Activated naive CD4-positive, alpha-beta T cell (primary cell): ENCODE data around the gene MKRN1.
"Not testable (repeated sequence)": the region's sequence is repeated elsewhere in the genome, so short reads cannot be mapped to it uniquely, and the experiment has no call there.

Experiments used
- DNase-seq, 4 experiments: peaks; one replicate each; lab custom pipeline; 2025; lab: John Stamatoyannopoulos, UW

The MKRN1 gene

GRCh38 chr7:140479062-140479738 lies at the start of gene MKRN1:
TSS of gene MKRN1 (minus strand) at chr7:140479505. CDS start at chr7:140479344, 161 bp downstream.
- peak; percentile 67 to 90 (median 76) for DNase-seq

- DNase-seq: no peak
Measured at GRCh38 chr7:140526787-140527664, 47.7 kb upstream of the MKRN1 start.

- DNase-seq: no peak
Measured at GRCh38 chr7:140526214-140526613, 46.9 kb upstream of the MKRN1 start.

DNA sequence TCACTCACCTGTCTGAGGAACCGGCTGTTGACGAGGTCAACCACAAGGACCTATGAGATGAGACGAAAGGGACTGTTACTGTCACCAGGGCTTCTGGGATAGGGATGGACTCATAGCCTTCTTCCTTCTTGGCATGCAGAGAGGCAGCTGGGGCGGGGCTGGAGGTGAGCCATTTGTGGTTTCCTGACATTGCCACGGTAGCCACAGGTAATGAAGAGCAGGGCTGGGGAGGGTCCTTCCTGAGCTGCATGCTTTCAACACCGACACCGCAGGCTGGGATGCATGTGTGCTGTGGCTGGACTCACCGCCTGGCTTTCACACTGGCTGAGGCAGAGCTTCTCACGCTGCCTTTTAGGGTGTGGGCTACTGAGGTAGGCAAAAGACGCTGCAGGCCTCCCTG lies 46.4 kb upstream of the MKRN1 start:
- peak in 1 of 4 experiments; percentile 10 for DNase-seq

DNA sequence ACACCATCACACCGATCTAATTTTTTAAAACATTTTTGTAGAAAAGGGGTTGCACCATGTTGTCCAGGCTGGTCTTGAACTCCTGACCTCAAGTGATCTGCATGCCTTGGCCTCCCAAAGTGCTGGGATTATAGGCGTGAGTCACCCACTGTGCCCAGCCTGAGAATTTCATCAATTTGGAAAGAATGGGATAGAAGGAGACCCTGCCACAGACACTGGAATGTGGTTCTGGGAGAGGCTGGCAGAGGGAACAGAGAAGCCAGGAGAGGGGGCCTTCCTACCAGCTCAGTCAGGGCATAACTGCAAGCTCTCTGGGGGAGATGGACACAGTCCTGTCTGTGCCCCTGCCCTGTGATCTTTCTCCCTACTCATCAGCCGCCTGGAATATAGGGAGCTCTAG lies 42.1 kb upstream of the MKRN1 start:
- DNase-seq: no peak

DNA sequence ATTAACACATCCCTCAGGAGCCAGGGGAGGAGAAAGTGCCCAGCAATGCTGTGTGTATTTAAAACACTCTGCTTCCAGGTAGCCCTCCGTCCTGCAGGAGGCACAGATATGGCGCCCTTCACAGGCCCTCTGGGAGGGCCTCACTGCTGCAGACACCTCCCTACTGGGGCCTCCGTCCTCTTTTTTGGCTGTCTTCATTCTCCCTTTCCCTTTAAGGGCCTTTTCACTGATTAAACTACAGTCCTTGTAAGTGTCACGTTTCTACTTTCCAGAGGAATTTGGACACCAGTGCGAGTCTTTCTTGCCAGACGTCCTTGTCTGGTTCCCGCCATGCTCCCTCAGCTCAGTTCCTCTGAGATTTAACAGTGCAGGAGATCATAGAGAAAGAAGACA lies 39.7 kb upstream of the MKRN1 start:
- DNase-seq: no peak

GRCh38 chr7:140518370-140519006 lies 39.2 kb upstream of the MKRN1 start:
- DNase-seq: no peak

- DNase-seq: peak; percentile 4 to 61 (median 20)
Measured at GRCh38 chr7:140517546-140518369, 38.5 kb upstream of the MKRN1 start.

DNA sequence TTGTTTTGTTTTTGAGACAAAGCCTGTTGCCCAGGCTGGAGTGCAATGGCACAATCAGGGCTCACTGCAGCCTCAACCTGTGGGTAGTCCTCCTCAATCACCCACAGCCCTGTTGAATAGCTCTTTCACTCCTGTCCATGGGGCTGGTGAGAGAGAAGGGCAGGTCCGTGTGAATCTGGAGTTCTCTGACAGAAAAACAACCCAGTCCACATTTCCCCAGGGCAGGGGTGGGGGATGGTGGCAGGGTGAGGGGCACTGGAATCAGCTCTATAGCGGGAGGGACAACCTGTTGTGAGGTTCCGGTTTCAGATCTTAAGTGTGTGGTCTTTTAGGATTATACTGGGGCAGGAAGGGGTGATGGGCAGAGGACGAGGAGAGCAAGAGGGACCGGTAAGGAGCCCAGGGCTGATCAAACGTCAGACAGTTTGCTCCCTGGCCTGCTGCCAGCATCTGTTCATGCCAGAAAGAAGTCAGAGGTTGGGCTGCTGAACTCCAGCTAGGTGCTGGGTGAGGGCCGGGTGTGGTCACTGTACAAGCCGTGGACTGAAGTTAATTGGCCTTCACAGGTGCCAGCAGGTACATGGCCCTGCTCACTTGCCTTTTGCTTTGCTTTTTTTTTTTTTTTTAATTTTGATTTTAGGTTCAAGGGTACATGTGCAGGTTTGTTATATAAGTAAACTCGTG lies 33.2 kb upstream of the MKRN1 start:
- no peak for DNase-seq

DNA sequence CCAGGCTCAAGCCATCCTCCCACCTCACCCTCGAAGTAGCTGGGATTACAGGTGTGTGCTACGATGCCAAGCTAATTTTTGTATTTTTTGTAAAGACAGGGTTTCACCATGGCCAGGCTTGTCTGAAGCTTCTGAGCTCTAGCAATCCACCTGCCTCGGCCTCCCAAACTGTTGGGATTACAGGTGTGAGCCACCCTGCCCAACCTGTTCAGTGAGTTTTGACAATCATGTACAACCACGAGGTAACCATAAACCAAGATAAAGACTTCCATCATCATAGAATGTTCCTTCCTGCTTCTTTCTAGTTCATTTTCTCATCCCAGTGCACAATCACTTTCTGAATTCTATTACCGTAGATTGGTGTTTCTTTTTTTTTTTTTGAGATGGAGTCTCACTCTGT lies 30.5 kb upstream of the MKRN1 start:
- no peak for DNase-seq

GRCh38 chr7:140507556-140507955 lies 28.3 kb upstream of the MKRN1 start:
- not testable (repeated sequence) for DNase-seq

DNA sequence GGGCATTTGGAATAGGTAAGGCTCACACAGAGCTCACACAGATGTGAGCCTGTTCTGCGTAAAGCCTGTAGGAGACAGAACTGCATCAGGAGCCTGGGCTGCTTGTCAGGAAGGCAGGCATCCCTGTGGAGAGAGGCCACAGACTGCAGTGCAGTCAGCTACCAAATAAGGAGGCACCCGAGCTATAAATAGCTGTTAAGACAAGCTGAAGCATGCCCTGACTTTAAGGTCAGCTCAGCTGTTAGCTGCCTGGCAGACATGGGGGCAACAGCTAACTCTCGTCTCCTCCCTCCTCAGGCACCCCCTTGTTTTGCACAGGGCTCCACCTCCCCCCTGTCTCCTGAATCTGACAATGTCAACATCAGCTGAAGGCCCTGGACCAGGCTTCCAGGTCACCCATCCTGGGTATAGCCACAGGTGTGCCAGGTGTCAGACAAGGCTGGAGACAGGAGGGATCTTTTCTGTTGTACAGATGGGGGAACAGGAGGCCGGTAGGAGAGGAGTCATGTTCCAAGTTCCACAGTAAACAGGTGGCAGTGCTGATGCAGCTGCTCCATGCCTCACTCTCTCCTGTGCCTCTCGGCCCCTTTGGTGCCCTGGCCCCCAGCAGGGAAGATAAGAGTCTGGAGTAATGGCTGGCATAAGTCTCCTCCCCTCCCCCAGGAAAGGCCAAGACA lies 27.6 kb upstream of the MKRN1 start:
- DNase-seq: no peak

GRCh38 chr7:140501966-140502365 lies 22.7 kb upstream of the MKRN1 start:
- no peak for DNase-seq

GRCh38 chr7:140497807-140498206 lies 18.5 kb upstream of the MKRN1 start:
- not testable (repeated sequence) for DNase-seq

- DNase-seq: no peak
Measured at GRCh38 chr7:140497241-140497769, 18.0 kb upstream of the MKRN1 start.

- no peak for DNase-seq
Measured at GRCh38 chr7:140495514-140496097, 16.3 kb upstream of the MKRN1 start.

DNA sequence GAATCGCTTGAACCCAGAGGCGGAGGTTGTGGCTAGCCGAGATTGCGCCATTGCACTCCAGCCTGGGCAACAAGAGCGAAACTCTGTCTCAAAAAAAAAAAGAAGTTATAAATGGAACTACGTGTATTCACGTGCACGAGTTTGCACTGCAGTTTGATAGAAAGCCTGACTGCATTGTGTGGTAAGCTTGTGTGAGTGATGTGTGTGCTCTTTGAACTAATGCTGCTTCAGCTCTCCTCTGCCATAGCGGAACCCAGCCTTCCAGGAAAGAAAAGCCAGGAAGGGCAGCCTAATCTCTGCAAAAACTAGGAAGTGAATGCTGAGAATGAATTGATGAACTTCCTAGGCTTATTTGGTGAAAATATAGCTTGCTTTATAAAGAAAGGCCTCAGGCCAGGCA lies 15.6 kb upstream of the MKRN1 start:
- no peak for DNase-seq

DNA sequence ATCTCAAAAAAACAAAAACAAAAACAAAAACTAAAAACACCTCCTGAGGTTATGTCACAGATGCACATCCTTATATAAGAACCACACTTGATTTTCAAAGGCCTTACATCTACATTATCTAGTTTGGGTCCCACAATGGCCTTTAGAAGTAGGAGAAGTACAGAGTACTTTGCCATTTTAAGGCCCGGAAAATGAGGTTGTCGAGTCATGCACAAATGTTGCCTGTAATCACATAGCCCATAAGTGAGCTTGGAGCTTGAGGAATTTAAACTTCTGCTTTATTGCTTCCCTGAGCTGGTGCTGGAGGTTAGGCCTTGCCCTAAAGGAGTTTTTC lies 9.7 kb upstream of the MKRN1 start:
- DNase-seq: no peak

GRCh38 chr7:140485500-140486265 lies 6.4 kb upstream of the MKRN1 start:
- no peak for DNase-seq
